Measurements from ENCODE around the gene IPO4. TPM values are rescaled to one million over a fixed set of nuclear protein-coding genes. Genes with fewer than 3 reads are reported as not detected.

Gene IPO4, protein sequence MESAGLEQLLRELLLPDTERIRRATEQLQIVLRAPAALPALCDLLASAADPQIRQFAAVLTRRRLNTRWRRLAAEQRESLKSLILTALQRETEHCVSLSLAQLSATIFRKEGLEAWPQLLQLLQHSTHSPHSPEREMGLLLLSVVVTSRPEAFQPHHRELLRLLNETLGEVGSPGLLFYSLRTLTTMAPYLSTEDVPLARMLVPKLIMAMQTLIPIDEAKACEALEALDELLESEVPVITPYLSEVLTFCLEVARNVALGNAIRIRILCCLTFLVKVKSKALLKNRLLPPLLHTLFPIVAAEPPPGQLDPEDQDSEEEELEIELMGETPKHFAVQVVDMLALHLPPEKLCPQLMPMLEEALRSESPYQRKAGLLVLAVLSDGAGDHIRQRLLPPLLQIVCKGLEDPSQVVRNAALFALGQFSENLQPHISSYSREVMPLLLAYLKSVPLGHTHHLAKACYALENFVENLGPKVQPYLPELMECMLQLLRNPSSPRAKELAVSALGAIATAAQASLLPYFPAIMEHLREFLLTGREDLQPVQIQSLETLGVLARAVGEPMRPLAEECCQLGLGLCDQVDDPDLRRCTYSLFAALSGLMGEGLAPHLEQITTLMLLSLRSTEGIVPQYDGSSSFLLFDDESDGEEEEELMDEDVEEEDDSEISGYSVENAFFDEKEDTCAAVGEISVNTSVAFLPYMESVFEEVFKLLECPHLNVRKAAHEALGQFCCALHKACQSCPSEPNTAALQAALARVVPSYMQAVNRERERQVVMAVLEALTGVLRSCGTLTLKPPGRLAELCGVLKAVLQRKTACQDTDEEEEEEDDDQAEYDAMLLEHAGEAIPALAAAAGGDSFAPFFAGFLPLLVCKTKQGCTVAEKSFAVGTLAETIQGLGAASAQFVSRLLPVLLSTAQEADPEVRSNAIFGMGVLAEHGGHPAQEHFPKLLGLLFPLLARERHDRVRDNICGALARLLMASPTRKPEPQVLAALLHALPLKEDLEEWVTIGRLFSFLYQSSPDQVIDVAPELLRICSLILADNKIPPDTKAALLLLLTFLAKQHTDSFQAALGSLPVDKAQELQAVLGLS
- 56.5 and 58.6 TPM in 2 replicates for total RNA-seq

DNA sequence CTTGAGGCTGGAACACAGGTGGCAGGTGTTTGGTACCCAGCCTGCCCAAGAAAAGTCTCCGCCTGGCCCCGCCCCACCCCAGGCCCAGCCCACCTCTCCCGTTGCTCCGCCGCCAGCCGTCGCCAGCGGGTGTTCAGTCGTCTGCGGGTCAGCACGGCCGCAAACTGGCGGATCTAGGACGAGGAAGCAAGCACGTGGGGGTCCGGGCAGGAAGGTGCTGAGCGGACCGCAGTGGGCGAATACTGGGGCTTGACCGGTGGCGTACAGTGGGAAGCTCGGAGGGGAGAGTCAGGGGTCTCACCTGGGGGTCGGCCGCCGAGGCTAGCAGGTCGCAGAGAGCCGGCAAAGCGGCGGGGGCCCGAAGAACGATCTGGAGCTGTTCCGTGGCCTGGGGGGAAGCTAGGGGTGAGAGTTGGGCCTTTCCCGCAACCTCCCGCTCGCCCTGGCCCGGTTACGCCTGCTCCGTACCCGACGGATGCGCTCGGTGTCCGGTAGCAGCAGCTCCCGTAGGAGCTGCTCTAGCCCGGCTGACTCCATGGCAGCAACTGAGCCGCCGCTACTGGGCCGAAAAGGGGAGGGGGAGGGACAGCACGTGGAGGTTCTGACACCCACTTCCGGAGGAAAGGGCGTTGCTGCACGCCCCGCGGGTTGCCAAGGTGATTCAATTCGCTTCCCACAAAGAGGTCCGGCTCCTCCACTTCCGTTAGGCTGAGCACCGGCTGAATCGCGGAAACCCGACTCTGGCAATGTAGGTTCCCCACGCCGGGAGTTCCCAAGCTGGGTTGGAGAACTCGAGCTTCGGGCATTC lies at the start of gene IPO4:
Gene IPO4 (minus strand): TSS at position 566 of the 808 bp plus-strand sequence. CDS start 29 bp downstream, at position 537.

GRCh38 chr14:24232645-24233537 lies 44.3 kb upstream of the IPO4 start, which contains the start of gene GMPR2:
GMPR2 (plus strand) TSS chr14:24232929; CDS start chr14:24233254, 325 bp downstream.

DNA sequence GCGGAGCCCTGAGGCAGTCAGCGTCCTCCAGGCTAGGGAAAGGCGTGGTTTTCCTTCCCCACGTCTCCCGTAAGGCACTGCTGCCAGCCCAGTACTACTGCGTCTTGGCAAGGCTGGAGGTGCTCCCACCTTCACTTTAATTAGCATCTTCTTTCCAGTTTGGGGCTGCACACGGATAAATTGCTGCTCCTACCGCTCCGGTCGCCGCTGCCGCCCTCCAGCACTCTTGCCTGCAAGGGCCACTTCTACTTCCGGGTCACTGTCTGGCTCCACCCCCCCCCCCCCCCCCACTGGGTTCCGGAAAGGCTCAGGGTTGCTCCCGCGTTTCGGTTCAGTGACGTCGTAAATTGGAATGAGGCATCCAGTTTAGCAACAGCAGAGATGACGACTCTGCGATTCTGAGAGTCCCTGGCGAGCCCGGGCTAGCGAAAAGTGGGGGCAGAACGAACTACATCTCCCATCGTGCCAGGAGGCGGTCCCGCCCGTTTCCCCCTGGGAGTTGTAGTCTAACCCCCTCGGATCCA lies 43.6 kb upstream of the IPO4 start, which contains the start of gene NEDD8:
Gene NEDD8 (minus strand): TSS at position 247 of the 524 bp plus-strand sequence. CDS start 100 bp downstream, at position 147.

GRCh38 chr14:24215495-24216344 lies 27.1 kb upstream of the IPO4 start, which contains the start of gene MDP1:
MDP1 (minus strand) TSS chr14:24216066; CDS start chr14:24215955, 111 bp downstream.

GRCh38 chr14:24212924-24213865 lies 24.6 kb upstream of the IPO4 start, which contains the start of gene CHMP4A:
CHMP4A (minus strand) TSS chr14:24213488; CDS start chr14:24213439, 49 bp downstream.

GRCh38 chr14:24195186-24196070 lies 6.8 kb upstream of the IPO4 start, which contains the start of gene TM9SF1:
TM9SF1 (minus strand) TSS chr14:24195441; CDS start chr14:24195019, 422 bp downstream.

GRCh38 chr14:24171422-24172260 lies 17.0 kb downstream of the IPO4 start, which contains the start of gene REC8:
REC8 (plus strand) TSS chr14:24172080; CDS start chr14:24172553, 473 bp downstream.

DNA sequence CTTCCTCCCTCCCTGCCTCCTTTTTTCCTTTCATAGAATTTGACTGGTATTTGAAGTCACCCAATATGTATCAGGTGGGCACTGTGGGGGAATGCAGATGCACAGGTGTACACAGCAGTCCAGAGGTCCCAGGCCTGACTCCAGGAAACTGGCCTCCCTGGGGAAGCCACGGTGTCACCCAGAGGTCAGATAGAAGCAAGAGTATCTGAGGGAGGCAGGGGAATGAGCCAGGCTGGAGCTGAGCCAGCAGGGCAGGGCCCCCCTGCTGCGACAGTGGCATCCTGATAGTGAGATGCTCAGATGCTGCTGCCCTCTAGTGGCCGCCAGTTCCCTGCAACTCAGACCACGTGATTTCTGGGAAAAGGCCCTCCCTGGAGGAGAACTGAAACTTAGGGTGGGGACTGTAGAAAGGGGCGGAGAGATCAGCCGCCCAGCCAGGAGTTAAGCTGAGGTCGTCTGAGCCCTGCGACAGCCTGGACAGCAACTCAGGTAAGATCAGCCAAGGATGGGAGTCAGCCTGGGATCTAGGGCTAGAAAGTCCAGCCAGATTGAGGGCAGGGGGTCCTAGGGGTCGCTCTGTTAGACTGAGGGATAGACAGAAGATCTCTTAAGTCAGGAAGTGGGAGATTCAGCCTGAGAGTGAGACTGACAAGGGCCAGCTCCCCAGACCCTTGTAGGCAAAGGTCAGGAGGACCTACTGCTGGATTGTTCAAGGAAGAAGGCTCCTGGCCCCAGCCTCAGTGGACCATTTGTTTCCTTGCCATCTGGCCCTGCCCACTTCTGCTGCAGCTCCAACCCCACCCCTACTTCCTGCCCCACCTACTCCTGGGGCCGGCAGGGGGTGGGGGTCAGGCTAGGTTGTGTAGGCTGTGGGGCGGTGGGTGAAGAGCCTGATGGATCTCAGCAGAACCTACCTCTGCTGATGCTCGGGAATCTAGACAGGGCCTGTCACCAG lies 27.5 kb downstream of the IPO4 start, which contains the start of gene IRF9:
Gene IRF9 (plus strand): TSS at position 416 of the 955 bp plus-strand sequence. CDS start 880 bp downstream, outside the sequence.

GRCh38 chr14:24146978-24147760 lies 41.4 kb downstream of the IPO4 start, which contains the start of gene RNF31:
RNF31 (plus strand) TSS chr14:24147498; CDS start chr14:24147699, 201 bp downstream.

GRCh38 chr14:24146453-24146977 lies 42.1 kb downstream of the IPO4 start, which contains the start of gene PSME2:
PSME2 (minus strand) TSS chr14:24146610; CDS start chr14:24146581, 29 bp downstream.

GRCh38 chr14:24141097-24141880 lies 47.3 kb downstream of the IPO4 start, which contains the start of gene EMC9:
EMC9 (minus strand) TSS chr14:24141591; CDS start chr14:24141304, 287 bp downstream.

